ENCODE results near the gene SNTG2. TPM values are rescaled to one million over a fixed set of nuclear protein-coding genes. Genes with fewer than 3 reads are reported as not detected.

The SNTG2 gene
- total RNA-seq, 1 experiment from 2014 or later = 20.5 TPM

DNA sequence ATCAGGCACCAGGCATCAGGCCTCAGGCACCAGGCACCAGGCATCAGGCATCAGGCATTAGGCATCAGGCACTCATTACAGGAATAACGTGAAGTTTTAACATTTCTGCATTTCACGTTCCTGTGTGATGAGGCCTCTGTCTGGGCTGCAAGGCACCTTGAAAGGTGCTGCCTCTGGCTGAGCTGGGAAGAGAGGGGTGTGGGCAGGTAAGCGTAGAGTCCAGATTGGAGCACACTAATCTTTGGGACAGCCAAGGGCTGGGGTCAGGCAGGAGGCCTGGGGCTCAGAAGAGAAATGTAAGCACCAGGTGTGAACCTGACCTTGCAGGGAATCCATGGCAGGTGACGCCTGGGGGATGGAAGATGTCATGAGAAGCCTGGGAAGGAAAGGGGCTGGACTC, 25.3 kb upstream of the SNTG2 start:
- ChIA-PET CTCF (interaction anchor here (1.6 kb wide), 1 partner anchor 21 kb away, joined by 4 read pairs; no protein-coding TSS in a partner anchor), POLR2A (no interaction called here)
- Mint-ChIP-seq H3K4me3 (no peak overlapping the region), H3K27me3 (ENCODE audit: low read depth) (peaks cover 32% of the 10 kb centered on the region), H3K4me1 (peaks cover 46% of the 10 kb centered on the region), H3K36me3 (peaks cover 17% of the 10 kb centered on the region), H3K9me3 (peaks cover 12% of the 10 kb centered on the region), H3K27ac (peak overlapping the region; percentile 90)
- peak; percentile 67 for ATAC-seq
- TF ChIP-seq, protein P1, sequence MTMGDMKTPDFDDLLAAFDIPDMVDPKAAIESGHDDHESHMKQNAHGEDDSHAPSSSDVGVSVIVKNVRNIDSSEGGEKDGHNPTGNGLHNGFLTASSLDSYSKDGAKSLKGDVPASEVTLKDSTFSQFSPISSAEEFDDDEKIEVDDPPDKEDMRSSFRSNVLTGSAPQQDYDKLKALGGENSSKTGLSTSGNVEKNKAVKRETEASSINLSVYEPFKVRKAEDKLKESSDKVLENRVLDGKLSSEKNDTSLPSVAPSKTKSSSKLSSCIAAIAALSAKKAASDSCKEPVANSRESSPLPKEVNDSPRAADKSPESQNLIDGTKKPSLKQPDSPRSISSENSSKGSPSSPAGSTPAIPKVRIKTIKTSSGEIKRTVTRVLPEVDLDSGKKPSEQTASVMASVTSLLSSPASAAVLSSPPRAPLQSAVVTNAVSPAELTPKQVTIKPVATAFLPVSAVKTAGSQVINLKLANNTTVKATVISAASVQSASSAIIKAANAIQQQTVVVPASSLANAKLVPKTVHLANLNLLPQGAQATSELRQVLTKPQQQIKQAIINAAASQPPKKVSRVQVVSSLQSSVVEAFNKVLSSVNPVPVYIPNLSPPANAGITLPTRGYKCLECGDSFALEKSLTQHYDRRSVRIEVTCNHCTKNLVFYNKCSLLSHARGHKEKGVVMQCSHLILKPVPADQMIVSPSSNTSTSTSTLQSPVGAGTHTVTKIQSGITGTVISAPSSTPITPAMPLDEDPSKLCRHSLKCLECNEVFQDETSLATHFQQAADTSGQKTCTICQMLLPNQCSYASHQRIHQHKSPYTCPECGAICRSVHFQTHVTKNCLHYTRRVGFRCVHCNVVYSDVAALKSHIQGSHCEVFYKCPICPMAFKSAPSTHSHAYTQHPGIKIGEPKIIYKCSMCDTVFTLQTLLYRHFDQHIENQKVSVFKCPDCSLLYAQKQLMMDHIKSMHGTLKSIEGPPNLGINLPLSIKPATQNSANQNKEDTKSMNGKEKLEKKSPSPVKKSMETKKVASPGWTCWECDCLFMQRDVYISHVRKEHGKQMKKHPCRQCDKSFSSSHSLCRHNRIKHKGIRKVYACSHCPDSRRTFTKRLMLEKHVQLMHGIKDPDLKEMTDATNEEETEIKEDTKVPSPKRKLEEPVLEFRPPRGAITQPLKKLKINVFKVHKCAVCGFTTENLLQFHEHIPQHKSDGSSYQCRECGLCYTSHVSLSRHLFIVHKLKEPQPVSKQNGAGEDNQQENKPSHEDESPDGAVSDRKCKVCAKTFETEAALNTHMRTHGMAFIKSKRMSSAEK (CRISPR knock-in tag; IDR thresholded peaks at IDR 0.05; ENCODE audit: borderline replicate concordance) = no peak
- 0 out of 2 replicates have a peak, but pooled peaks have one; percentile 10 for TF ChIP-seq USF2 (CRISPR knock-in tag; IDR thresholded peaks at IDR 0.05)
- no peak for DNase-seq (ENCODE audit: low spot score)

- peaks cover 46% of the 10 kb centered on the region for H3K4me1 Mint-ChIP-seq
- H3K36me3 Mint-ChIP-seq = peaks cover 17% of the 10 kb centered on the region
- ChIA-PET CTCF (interaction anchor here (1.6 kb wide), 1 partner anchor 21 kb away, joined by 4 read pairs; no protein-coding TSS in a partner anchor), POLR2A (no interaction called here)
- TF ChIP-seq, protein P2, sequence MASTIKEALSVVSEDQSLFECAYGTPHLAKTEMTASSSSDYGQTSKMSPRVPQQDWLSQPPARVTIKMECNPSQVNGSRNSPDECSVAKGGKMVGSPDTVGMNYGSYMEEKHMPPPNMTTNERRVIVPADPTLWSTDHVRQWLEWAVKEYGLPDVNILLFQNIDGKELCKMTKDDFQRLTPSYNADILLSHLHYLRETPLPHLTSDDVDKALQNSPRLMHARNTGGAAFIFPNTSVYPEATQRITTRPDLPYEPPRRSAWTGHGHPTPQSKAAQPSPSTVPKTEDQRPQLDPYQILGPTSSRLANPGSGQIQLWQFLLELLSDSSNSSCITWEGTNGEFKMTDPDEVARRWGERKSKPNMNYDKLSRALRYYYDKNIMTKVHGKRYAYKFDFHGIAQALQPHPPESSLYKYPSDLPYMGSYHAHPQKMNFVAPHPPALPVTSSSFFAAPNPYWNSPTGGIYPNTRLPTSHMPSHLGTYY (CRISPR knock-in tag; IDR thresholded peaks at IDR 0.05) = no peak
- no peak for TF ChIP-seq JUN (CRISPR knock-in tag; IDR thresholded peaks at IDR 0.05)
- 0 out of 2 replicates have a peak, but pooled peaks have one; percentile 2 for TF ChIP-seq USF2 (CRISPR knock-in tag; IDR thresholded peaks at IDR 0.05)
- no peak for TF ChIP-seq GRHL2 (CRISPR knock-in tag; IDR thresholded peaks at IDR 0.05; ENCODE audit: insufficient replicate concordance, severe bottlenecking)
- peak; percentile 37 for TF ChIP-seq ZNF423 (CRISPR knock-in tag; IDR thresholded peaks at IDR 0.05)
- peaks cover 12% of the 10 kb centered on the region for H3K9me3 Mint-ChIP-seq
- H3K4me3 Mint-ChIP-seq = no peak overlapping the region
- H3K27ac Mint-ChIP-seq = peak overlapping the region; percentile 90
- ATAC-seq (no peak), DNase-seq (ENCODE audit: low spot score) (no peak)
- peaks cover 36% of the 10 kb centered on the region for H3K27me3 Mint-ChIP-seq (ENCODE audit: low read depth)
Observed at GRCh38 chr2:925711-926110, 24.9 kb upstream of the SNTG2 start.

- Mint-ChIP-seq H3K36me3 (peaks cover 17% of the 10 kb centered on the region), H3K4me1 (peaks cover 50% of the 10 kb centered on the region), H3K27me3 (ENCODE audit: low read depth) (peaks cover 42% of the 10 kb centered on the region), H3K9me3 (peaks cover 12% of the 10 kb centered on the region), H3K4me3 (no peak overlapping the region), H3K27ac (peak overlapping the region; percentile 90)
- DNase-seq (ENCODE audit: low spot score) (no peak), ATAC-seq (no peak)
- ChIA-PET CTCF (interaction anchor here (1.6 kb wide), 1 partner anchor 22 kb away, joined by 4 read pairs; no protein-coding TSS in a partner anchor), POLR2A (no interaction called here)
- TF ChIP-seq ATF1 (CRISPR knock-in tag; IDR thresholded peaks at IDR 0.05) (no peak), TCF7 (CRISPR knock-in tag; IDR thresholded peaks at IDR 0.05; ENCODE audit: low read depth) (no peak), FOXP1 (CRISPR knock-in tag; IDR thresholded peaks at IDR 0.05; ENCODE audit: borderline replicate concordance) (no peak), PRRX2 (CRISPR knock-in tag; IDR thresholded peaks at IDR 0.05) (no peak), ZNF121 (CRISPR knock-in tag; IDR thresholded peaks at IDR 0.05) (no peak), ZNF396 (CRISPR knock-in tag; IDR thresholded peaks at IDR 0.05; ENCODE audit: borderline replicate concordance) (no peak), TEAD1 (CRISPR knock-in tag; IDR thresholded peaks at IDR 0.05) (no peak), USF2 (CRISPR knock-in tag; IDR thresholded peaks at IDR 0.05) (no peak), ELF4 (CRISPR knock-in tag; IDR thresholded peaks at IDR 0.05; ENCODE audit: low read depth) (no peak), KAT7 (CRISPR knock-in tag; IDR thresholded peaks at IDR 0.05; ENCODE audit: borderline replicate concordance) (no peak)
- TF ChIP-seq, protein P3, sequence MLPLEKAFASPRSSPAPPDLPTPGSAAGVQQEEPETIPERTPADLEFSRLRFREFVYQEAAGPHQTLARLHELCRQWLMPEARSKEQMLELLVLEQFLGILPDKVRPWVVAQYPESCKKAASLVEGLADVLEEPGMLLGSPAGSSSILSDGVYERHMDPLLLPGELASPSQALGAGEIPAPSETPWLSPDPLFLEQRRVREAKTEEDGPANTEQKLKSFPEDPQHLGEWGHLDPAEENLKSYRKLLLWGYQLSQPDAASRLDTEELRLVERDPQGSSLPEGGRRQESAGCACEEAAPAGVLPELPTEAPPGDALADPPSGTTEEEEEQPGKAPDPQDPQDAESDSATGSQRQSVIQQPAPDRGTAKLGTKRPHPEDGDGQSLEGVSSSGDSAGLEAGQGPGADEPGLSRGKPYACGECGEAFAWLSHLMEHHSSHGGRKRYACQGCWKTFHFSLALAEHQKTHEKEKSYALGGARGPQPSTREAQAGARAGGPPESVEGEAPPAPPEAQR (CRISPR knock-in tag; IDR thresholded peaks at IDR 0.05) = no peak
- TF ChIP-seq, protein P1 (CRISPR knock-in tag; IDR thresholded peaks at IDR 0.05; ENCODE audit: borderline replicate concordance) = no peak
Observed at GRCh38 chr2:926259-926793, 24.3 kb upstream of the SNTG2 start.
